Heart left ventricle (tissue), 16 donors: ENCODE measurements around the gene ZFAND4. TPM values are rescaled to one million over a fixed set of nuclear protein-coding genes. Genes with fewer than 3 reads are reported as not detected.
A peak's percentile ranks its signal among the peaks of the same experiment; 100 is the strongest.

ENCODE experiments used
- ATAC-seq, 4 donors: fragments of 200-7000 bp; cut with Tn5 transposase; one replicate each; pipeline ENCODE4 v1.9.1; 2020 to 2022; ENCODE audit warnings: moderate library complexity in 4 of 4, mild to moderate bottlenecking in 3 of 4, moderate number of reproducible peaks in 1 of 4
- DNase-seq, 5 donors: peaks; one replicate each; pipeline ENCODE4 v3.0.0-alpha.2; 2020
- H3K27ac ChIP-seq, 12 donors: fragments of 200-600 bp; sonication (generic) in 4 of 12; one replicate each; pipeline versions ENCODE4 v1.5.0 to v1.8.0; 2016 to 2022; ENCODE audit warnings: mild to moderate bottlenecking in 2 of 12
- H3K27me3 ChIP-seq, 9 donors: fragments of 200-600 bp; sonication (generic) in 2 of 9; one replicate each; pipeline versions ENCODE4 v1.5.1 to v1.8.0; 2016 to 2022; ENCODE audit warnings: mild to moderate bottlenecking in 3 of 9
- H3K36me3 ChIP-seq, 9 donors: fragments of 200-600 bp; sonication (generic) in 2 of 9; one replicate each; pipeline versions ENCODE4 v1.5.0 to v1.8.0; 2018 to 2022; ENCODE audit warnings: mild to moderate bottlenecking in 2 of 9
- H3K4me1 ChIP-seq, 12 donors: fragments of 200-600 bp; sonication (generic) in 4 of 12; one replicate each; pipeline versions ENCODE4 v1.5.0 to v1.8.0; 2016 to 2022; ENCODE audit warnings: mild to moderate bottlenecking in 3 of 12
- H3K4me3 ChIP-seq, 12 donors: fragments of 200-600 bp; sonication (generic) in 4 of 12; one replicate each; pipeline versions ENCODE4 v1.5.0 to v1.8.0; 2017 to 2022; ENCODE audit warnings: mild to moderate bottlenecking in 9 of 12, moderate library complexity in 4 of 12
- H3K9me3 ChIP-seq, 12 donors: fragments of 200-600 bp; sonication (generic) in 4 of 12; one replicate each; pipeline versions ENCODE4 v1.5.0 to v1.8.0; 2016 to 2022; ENCODE audit warnings: mild to moderate bottlenecking in 1 of 12
- POLR2A ChIP-seq, 2 donors: fragments of 450-650 bp; IDR thresholded peaks; one replicate each; pipeline ENCODE4 v1.6.1; 2017; ENCODE audit warnings: antibody characterized with exemption in 2 of 2, mild to moderate bottlenecking in 2 of 2, moderate library complexity in 2 of 2
- WGBS, 4 donors: extraction: QIAGEN DNeasy Blood & Tissue Kit in 2 of 4; methylation state at CpG; one replicate each; pipeline versions ENCODE4 v1.1.5 to v1.1.7; 2013 to 2018; 5-methylcytosine and 5-hydroxymethylcytosine counted together
- intact Hi-C, 10 donors: fragments of 100-400 bp; cut with DNase I; formaldehyde crosslinking; loops; one replicate each; pipeline versions ENCODE4 v1.11.1 to v1.14.2; 2022
- polyA plus RNA-seq, 2 donors: library from polyadenylated mRNA; stranded (reverse); fragments of 200-250 nt; gene quantifications; one replicate each; pipeline ENCODE4 v1.2.3, GENCODE V29; 2013
- total RNA-seq, 9 donors: library from RNA; depleted of rRNA in 2 of 9; stranded (reverse); fragments of >200 nt in 2 of 9; fragmentation: NEBNext Ultra II Directional in 3 of 9; extraction: Animal tissue kit (Norgen Biotek cat#: 25700) in 3 of 9; gene quantifications; one replicate each; pipeline versions ENCODE4 v1.1.0 to v1.2.4, GENCODE V29; 2016 to 2023
- TF ChIP-seq, protein P1 (sequence below), 12 donors: fragments of 200-600 bp; sonication (generic) in 4 of 12; IDR thresholded peaks; one replicate each; pipeline versions ENCODE4 v1.5.0 to v1.8.0; 2018 to 2022; ENCODE audit warnings: antibody characterized with exemption in 12 of 12, mild to moderate bottlenecking in 5 of 12
- donor health status: ischemic (EF 13 %, LVEDD 7.1; RV severe dilation, severe dysfunction).
- donor health status: healthy with polysubstance abuse.
- donor health status: DM: no; HTN: yes; CAD: no.
- donor health status: DM: no; HTN: no; CAD: no.
- donor health status: ischemic (EF 25% LVEDD 6.9; RV normal size, moderate dysfunction).
- donor health status: ischemic (EF 25% LVEDD 5.7; RV mildly dilated, moderate dysfunction).
- donor health status: healthy.
- donor health status: DM: yes; HTN: yes; CAD: no.
- donor health status: ischemic (EF 35%, LVEDD 5.7; RV mildly dilated, moderate dysfunction).
- donor health status: nonischemic (EF 11% LVEDD 7.7; RV severe dilation, severe dysfunction).
- donor health status: DM: yes; HTN: yes; CAD: no.
- donor health status: PGD.
- donor health status: ischemic (EF 29% LVEDD 5.4; RV normal size, mild dysfunction).
- donor health status: nonischemic (EF 23%, LVEDD 6.1; RV moderate dilation, normal function).

Gene ZFAND4
- total and polyA plus RNA-seq, 11 donors: 3.4 to 15.5 (median 10.4) TPM

DNA sequence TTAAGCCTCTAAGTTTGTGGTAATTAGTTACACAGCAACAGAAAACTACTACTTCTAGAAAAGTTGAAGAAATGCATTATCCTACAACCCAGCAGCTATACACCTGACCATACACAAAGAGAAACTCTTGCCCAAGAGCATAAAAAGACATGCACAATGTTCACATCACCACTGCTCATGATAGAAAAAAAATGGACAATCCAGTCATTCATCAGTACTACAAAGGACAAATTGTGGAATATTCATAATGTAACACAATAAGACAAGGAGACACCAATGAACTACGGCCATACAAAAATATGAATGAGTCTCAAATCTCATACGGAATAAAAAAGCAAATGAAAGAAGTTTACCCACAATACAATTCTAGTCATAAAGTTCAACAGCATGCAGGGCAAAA is 87.4 kb downstream of the ZFAND4 start:
- Histone ChIP-seq H3K4me1 (peaks cover 0 to 21% (median 9%) of the 10 kb centered on the region in 12 donors), H3K36me3 (peaks cover 0 to 5% (median 0%) of the 10 kb centered on the region in 9 donors), H3K9me3 (peaks cover 0 to 33% (median 3%) of the 10 kb centered on the region in 12 donors), H3K27ac (no peak overlapping the region), H3K4me3 (no peak overlapping the region), H3K27me3 (no peaks in the 10 kb centered on the region)
- ATAC-seq (no peak), DNase-seq (no peak)
- 92 to 94% (median 93%) methylated on average over 2 of the region's 2 CpGs for WGBS, 4 donors
- TF ChIP-seq, protein P1, sequence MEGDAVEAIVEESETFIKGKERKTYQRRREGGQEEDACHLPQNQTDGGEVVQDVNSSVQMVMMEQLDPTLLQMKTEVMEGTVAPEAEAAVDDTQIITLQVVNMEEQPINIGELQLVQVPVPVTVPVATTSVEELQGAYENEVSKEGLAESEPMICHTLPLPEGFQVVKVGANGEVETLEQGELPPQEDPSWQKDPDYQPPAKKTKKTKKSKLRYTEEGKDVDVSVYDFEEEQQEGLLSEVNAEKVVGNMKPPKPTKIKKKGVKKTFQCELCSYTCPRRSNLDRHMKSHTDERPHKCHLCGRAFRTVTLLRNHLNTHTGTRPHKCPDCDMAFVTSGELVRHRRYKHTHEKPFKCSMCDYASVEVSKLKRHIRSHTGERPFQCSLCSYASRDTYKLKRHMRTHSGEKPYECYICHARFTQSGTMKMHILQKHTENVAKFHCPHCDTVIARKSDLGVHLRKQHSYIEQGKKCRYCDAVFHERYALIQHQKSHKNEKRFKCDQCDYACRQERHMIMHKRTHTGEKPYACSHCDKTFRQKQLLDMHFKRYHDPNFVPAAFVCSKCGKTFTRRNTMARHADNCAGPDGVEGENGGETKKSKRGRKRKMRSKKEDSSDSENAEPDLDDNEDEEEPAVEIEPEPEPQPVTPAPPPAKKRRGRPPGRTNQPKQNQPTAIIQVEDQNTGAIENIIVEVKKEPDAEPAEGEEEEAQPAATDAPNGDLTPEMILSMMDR (IDR thresholded peaks at IDR 0.05): no peak
- TF ChIP-seq POLR2A (IDR thresholded peaks at IDR 0.05): no peak
- intact Hi-C loops: no loop called here

GRCh38 chr10:45582386-45582781 is 90.2 kb downstream of the ZFAND4 start:
- intact Hi-C loops: no loop called here
- 94 to 98% (median 96%) methylated on average over 1 of the region's 1 CpG for WGBS, 4 donors
- ATAC-seq: no peak

GRCh38 chr10:45581582-45582385 is 90.8 kb downstream of the ZFAND4 start:
- Histone ChIP-seq H3K4me1 (peaks cover 0 to 36% (median 9%) of the 10 kb centered on the region in 12 donors), H3K4me3 (no peak overlapping the region), H3K27me3 (no peaks in the 10 kb centered on the region), H3K36me3 (no peaks in the 10 kb centered on the region), H3K27ac (peak overlapping the region in 1 of 12 donors; percentile 70), H3K9me3 (peaks cover 0 to 22% (median 3%) of the 10 kb centered on the region in 12 donors)
- no peak for ATAC-seq
- intact Hi-C loops: no loop called here
- no peak for TF ChIP-seq POLR2A (IDR thresholded peaks at IDR 0.05)
- TF ChIP-seq, protein P1 (IDR thresholded peaks at IDR 0.05): no peak
- 90 to 94% (median 93%) methylated on average over 3 of the region's 3 CpGs for WGBS, 4 donors
- DNase-seq: no peak

More at GRCh38 chr10:45582386-45582781, 90.2 kb downstream of the ZFAND4 start:
- Histone ChIP-seq H3K36me3 (no peaks in the 10 kb centered on the region), H3K27ac (no peak overlapping the region), H3K4me1 (peaks cover 0 to 36% (median 9%) of the 10 kb centered on the region in 12 donors), H3K4me3 (no peak overlapping the region), H3K9me3 (peaks cover 0 to 24% (median 3%) of the 10 kb centered on the region in 12 donors), H3K27me3 (no peaks in the 10 kb centered on the region)
- no peak for DNase-seq
- TF ChIP-seq, protein P1 (IDR thresholded peaks at IDR 0.05): no peak
- TF ChIP-seq POLR2A (IDR thresholded peaks at IDR 0.05): no peak

DNA sequence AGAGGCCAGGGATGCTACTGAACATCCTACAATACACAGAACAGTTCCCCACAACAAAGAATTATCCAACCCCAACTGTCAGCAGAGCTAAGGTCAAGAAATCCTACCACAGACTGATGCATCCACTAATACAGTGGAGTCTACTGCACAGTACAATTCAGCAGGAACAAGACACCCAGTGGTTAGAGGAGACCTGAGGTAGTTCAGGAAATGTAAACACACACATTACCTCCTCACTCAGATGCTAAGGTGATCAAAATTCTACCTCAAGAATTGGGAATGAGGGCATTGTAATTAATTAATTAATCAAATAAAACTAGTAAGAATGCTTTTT is 91.4 kb downstream of the ZFAND4 start:
- peak overlapping the region in 4 of 12 donors; percentile 13 to 45 (median 27) for H3K4me3 ChIP-seq
- ATAC-seq: peak in 2 of 4 donors; percentile 26 to 28
- H3K4me1 ChIP-seq: peaks cover 0 to 36% (median 9%) of the 10 kb centered on the region in 12 donors
- intact Hi-C loops: no loop called here
- no peaks in the 10 kb centered on the region for H3K27me3 ChIP-seq
- peak overlapping the region in 3 of 12 donors; percentile 11 to 70 (median 47) for H3K27ac ChIP-seq
- no peak for TF ChIP-seq POLR2A (IDR thresholded peaks at IDR 0.05)
- TF ChIP-seq, protein P1 (IDR thresholded peaks at IDR 0.05): no peak
- DNase-seq: no peak
- H3K36me3 ChIP-seq: no peaks in the 10 kb centered on the region
- peaks cover 0 to 16% (median under 1%) of the 10 kb centered on the region in 12 donors for H3K9me3 ChIP-seq
